HG03439 (cell line): ENCODE data around the gene PEPD.

ENCODE experiments used
- ATAC-seq: cut with Tn5 transposase; IDR thresholded peaks from one replicate; pipeline ENCODE4 v1.9.1; 2021; ENCODE audit warnings: mild to moderate bottlenecking, moderate library complexity; ENCODE audit not compliant: unreplicated experiment

PEPD gene

GRCh38 chr19:33343301-33343700, 178.3 kb downstream of the PEPD start:
- no peak for ATAC-seq

GRCh38 chr19:33340991-33341390, 180.6 kb downstream of the PEPD start:
- no peak for ATAC-seq

- ATAC-seq = no peak
These were observed 182.3 kb downstream of the PEPD start for GRCh38 chr19:33339016-33339984.
